Kidney (tissue), 14 donors: ENCODE measurements around the gene KPTN. TPM values are rescaled to one million over a fixed set of nuclear protein-coding genes. Genes with fewer than 3 reads are reported as not detected.

Source experiments
- DNase-seq, 5 donors: peaks; one replicate each; pipeline ENCODE4 v3.0.0-alpha.2; 2013 to 2020
- FAIRE-seq: peaks from 2 replicates; lab custom pipeline; 2012; peaks lifted over from hg19 to GRCh38; lab: Jason Lieb, UNC
- H3K27ac ChIP-seq, 2 donors: one replicate each; pipeline ENCODE4 v1.7.0; 2013; ENCODE audit warnings: low read depth in 2 of 2, low read length in 2 of 2, inconsistent platforms in 1 of 2
- H3K27me3 ChIP-seq: one replicate; pipeline ENCODE4 v1.7.1; 2013; ENCODE audit warnings: low read length, inconsistent platforms; ENCODE audit not compliant: control insufficient read depth, insufficient read depth
- H3K36me3 ChIP-seq, 3 donors: one replicate each; pipeline versions ENCODE4 v1.7.0 to v1.7.1; 2013; ENCODE audit warnings: low read length in 3 of 3, control low read depth in 1 of 3, inconsistent platforms in 1 of 3; ENCODE audit not compliant: insufficient read depth in 3 of 3, control insufficient read depth in 2 of 3
- H3K4me1 ChIP-seq, 3 donors: one replicate each; pipeline versions ENCODE4 v1.7.0 to v1.7.1; 2013; ENCODE audit warnings: low read length in 3 of 3, inconsistent platforms in 1 of 3, low read depth in 1 of 3; ENCODE audit not compliant: control insufficient read depth in 2 of 3, insufficient read depth in 2 of 3
- H3K4me3 ChIP-seq, 3 donors: one replicate each; pipeline versions ENCODE4 v1.7.0 to v1.8.1; 2013; ENCODE audit warnings: low read length in 3 of 3, control low read depth in 1 of 3, inconsistent platforms in 1 of 3
- H3K9ac ChIP-seq, 3 donors: one replicate each; pipeline versions ENCODE4 v1.7.0 to v1.7.1; 2013; ENCODE audit warnings: low read length in 3 of 3, control low read depth in 1 of 3, inconsistent platforms in 1 of 3
- H3K9me3 ChIP-seq, 3 donors: one replicate each; pipeline versions ENCODE4 v1.7.0 to v1.7.1; 2013; ENCODE audit warnings: low read length in 3 of 3, control low read depth in 1 of 3, inconsistent platforms in 1 of 3; ENCODE audit not compliant: control insufficient read depth in 2 of 3, insufficient read depth in 1 of 3
- CTCF ChIP-seq: IDR thresholded peaks from 3 replicates; pipeline ENCODE4 v1.5.1; 2012; ENCODE audit warnings: mild to moderate bottlenecking, moderate library complexity, borderline replicate concordance; ENCODE audit not compliant: insufficient read depth; ENCODE audit errors: extremely low read depth
- intact Hi-C: fragments of 100-400 bp; cut with DNase I; formaldehyde crosslinking; loops from one replicate; pipeline ENCODE4 v1.11.1; 2022
- polyA plus RNA-seq: library from polyadenylated mRNA; stranded (reverse); fragments of 350-450 nt; fragmentation: Illumina TruSeq; extraction: RNeasy Lipid Tissue Mini Kit (QIAGEN cat#74804); gene quantifications from one replicate; pipeline ENCODE4 v1.2.3, GENCODE V29; 2014; ENCODE audit warnings: low read depth, low replicate concordance; ENCODE audit not compliant: insufficient read depth
- total RNA-seq: library from RNA; stranded (reverse); fragmentation: NEBNext Ultra II Directional; extraction: Animal tissue kit (Norgen Biotek cat#: 25700); gene quantifications from one replicate; pipeline ENCODE4 v1.2.1, GENCODE V29; 2021
- donor health status: control.
- donor health status: control.
- donor health status: control.
- donor health status: control.
- donor health status: control.
- donor health status: DM: yes; HTN: yes; CAD: no.
- donor health status: Normal renal cell carcinoma (clear cell type).

KPTN gene
- total and polyA plus RNA-seq, 2 donors from 2014 or later, result 7.4 to 25.5 TPM

GRCh38 chr19:47492571-47493377 lies 8.8 kb upstream of the KPTN start:
- DNase-seq (no peak), FAIRE-seq (no peak)
- Histone ChIP-seq H3K4me3 (no peak overlapping the region), H3K9me3 (no peaks in the 10 kb centered on the region), H3K27me3 (no peaks in the 10 kb centered on the region), H3K27ac (no peak overlapping the region), H3K9ac (no peak overlapping the region), H3K4me1 (no peaks in the 10 kb centered on the region), H3K36me3 (peaks cover 5 to 36% (median 26%) of the 10 kb centered on the region in 3 donors)
- intact Hi-C loops, result no loop called here
- no peak for TF ChIP-seq CTCF

DNA sequence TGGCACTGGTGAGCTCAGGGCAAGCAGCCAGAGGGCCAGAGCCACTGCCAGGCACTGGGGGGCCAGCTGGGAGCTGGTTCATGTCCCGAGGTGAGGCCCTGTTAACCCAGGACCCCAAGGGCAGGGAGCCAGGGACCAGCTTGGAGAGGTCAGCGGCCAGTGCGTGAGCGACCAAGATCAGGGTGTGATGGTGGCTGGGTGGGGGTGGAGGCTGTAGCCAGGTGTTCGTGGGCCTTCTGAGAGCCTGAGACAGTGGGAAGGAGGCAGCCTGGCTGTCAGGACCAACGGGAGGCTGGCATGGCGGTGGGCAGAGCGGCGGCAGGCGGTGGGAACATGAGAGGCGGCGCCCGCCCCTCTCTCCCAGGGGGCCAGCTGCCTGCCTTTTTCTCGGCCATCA lies 8.1 kb upstream of the KPTN start:
- FAIRE-seq, result no peak
- no peak for TF ChIP-seq CTCF

DNA sequence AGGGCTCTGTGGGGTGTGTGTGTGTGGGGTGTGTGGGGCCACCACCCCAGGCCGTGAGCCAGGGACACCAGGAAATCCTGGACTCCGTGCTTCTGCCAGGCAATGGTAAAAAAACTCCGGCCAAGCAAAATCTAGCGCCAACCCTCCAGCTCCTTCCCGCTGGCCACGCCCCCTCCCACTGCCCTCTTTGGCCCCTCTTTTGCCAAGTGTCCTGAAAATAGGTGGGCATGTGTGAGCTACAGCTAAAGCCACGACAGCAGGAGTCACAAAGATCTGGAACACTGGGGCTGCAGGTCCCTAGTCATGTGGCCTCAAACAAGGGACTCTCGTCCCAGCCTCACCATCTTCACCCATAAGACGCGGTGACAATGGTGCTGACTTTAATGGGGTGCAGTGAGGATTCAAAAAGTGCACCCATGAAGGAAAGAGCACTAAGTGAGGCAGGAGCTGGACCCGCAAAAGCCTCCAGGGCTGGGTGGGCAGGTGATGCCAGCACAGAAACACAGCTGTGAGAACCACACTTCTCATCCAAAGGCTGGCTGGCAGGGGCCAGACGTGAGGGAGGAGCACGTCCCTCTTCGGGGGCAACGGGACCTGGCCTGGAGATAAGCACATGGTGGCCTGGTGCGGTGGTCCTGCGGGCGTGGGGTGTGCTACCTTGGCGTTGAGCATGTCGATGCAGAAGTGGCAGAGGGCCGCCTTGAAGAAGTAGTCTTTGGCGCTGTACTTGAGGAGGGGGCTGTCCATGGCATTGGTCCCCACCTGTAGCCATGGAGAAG lies 7.5 kb upstream of the KPTN start:
- no peak for TF ChIP-seq CTCF
- H3K4me3 ChIP-seq, result no peak overlapping the region
- intact Hi-C loops, result no loop called here
- no peak overlapping the region for H3K9ac ChIP-seq
- H3K9me3 ChIP-seq, result no peaks in the 10 kb centered on the region
- DNase-seq (no peak), FAIRE-seq (no peak)
- no peaks in the 10 kb centered on the region for H3K4me1 ChIP-seq
- no peaks in the 10 kb centered on the region for H3K27me3 ChIP-seq
- peaks cover 5 to 37% (median 24%) of the 10 kb centered on the region in 3 donors for H3K36me3 ChIP-seq
- H3K27ac ChIP-seq, result no peak overlapping the region

More for the DNA sequence above, 8.1 kb upstream of the KPTN start:
- Histone ChIP-seq H3K9me3 (no peaks in the 10 kb centered on the region), H3K27ac (no peak overlapping the region), H3K27me3 (no peaks in the 10 kb centered on the region), H3K9ac (no peak overlapping the region), H3K4me3 (no peak overlapping the region), H3K4me1 (no peaks in the 10 kb centered on the region), H3K36me3 (peaks cover 5 to 37% (median 24%) of the 10 kb centered on the region in 3 donors)
- intact Hi-C loops, result no loop called here
- no peak for DNase-seq
